Globus pallidus (tissue), 1 donor: ENCODE measurements around the gene SOX11.

Experiments
- DNase-seq: peaks from one replicate; pipeline ENCODE4 v3.0.0-alpha.2; 2015; ENCODE audit warnings: low spot score

SOX11 gene

DNA sequence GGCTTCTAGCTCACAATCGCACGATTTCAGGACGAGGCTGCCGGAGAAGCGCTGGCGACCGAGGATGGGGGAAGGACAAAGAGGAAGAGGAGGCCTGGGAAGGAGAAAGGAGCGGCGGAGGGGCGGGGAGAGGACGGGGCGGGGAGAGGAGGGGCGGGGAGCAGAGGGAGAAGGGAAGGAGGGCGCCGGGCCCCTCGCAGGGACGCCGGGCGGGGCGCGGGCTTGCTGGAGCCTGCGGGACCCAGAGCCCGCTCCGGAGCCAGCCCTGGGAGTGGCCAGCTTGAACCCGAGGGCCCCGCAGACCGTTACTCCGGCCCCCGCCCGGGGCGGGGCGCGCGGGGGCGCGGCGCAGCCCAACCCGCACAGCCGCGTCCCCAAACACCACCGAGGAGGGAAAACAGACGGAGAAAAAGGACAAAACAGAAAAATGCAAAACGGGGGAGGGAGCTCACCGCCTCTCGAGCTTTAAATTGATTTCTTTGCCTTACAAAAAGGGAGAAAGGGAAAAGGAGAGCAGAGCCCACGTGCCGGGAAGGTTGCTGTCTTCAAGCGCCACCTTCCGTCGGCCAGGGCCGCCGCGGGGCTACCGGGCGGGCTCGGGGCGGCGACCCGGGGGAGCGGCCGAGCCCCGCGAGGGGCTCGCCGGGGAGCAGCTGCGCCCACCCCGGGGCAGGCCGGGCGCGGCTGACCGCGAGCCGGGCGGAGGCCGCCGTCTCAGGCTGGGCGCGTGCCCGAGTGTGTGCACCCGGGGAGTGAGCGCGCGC lies 781 bp upstream of the SOX11 start:
- DNase-seq, result no peak

DNA sequence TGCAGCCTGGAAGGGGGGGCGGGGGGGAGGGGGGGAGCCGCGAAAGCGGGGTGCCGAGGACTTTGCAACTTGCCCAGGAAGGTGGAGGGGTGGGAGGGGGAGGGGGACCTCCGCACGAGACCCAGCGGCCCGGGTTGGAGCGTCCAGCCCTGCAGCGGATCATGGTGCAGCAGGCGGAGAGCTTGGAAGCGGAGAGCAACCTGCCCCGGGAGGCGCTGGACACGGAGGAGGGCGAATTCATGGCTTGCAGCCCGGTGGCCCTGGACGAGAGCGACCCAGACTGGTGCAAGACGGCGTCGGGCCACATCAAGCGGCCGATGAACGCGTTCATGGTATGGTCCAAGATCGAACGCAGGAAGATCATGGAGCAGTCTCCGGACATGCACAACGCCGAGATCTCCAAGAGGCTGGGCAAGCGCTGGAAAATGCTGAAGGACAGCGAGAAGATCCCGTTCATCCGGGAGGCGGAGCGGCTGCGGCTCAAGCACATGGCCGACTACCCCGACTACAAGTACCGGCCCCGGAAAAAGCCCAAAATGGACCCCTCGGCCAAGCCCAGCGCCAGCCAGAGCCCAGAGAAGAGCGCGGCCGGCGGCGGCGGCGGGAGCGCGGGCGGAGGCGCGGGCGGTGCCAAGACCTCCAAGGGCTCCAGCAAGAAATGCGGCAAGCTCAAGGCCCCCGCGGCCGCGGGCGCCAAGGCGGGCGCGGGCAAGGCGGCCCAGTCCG lies 540 bp downstream of the SOX11 start:
- no peak for DNase-seq

DNA sequence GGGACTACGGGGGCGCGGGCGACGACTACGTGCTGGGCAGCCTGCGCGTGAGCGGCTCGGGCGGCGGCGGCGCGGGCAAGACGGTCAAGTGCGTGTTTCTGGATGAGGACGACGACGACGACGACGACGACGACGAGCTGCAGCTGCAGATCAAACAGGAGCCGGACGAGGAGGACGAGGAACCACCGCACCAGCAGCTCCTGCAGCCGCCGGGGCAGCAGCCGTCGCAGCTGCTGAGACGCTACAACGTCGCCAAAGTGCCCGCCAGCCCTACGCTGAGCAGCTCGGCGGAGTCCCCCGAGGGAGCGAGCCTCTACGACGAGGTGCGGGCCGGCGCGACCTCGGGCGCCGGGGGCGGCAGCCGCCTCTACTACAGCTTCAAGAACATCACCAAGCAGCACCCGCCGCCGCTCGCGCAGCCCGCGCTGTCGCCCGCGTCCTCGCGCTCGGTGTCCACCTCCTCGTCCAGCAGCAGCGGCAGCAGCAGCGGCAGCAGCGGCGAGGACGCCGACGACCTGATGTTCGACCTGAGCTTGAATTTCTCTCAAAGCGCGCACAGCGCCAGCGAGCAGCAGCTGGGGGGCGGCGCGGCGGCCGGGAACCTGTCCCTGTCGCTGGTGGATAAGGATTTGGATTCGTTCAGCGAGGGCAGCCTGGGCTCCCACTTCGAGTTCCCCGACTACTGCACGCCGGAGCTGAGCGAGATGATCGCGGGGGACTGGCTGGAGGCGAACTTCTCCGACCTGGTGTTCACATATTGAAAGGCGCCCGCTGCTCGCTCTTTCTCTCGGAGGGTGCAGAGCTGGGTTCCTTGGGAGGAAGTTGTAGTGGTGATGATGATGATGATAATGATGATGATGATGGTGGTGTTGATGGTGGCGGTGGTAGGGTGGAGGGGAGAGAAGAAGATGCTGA lies 1.4 kb downstream of the SOX11 start:
- no peak for DNase-seq

DNA sequence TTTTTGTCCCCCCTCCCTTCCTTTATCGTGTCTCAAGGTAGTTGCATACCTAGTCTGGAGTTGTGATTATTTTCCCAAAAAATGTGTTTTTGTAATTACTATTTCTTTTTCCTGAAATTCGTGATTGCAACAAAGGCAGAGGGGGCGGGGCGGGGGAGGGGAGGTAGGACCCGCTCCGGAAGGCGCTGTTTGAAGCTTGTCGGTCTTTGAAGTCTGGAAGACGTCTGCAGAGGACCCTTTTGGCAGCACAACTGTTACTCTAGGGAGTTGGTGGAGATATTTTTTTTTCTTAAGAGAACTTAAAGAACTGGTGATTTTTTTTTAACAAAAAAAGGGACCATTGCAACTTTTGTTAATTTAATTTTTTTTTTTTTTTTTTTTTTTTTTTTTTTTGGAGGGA lies 2.1 kb downstream of the SOX11 start:
- DNase-seq, result no peak

DNA sequence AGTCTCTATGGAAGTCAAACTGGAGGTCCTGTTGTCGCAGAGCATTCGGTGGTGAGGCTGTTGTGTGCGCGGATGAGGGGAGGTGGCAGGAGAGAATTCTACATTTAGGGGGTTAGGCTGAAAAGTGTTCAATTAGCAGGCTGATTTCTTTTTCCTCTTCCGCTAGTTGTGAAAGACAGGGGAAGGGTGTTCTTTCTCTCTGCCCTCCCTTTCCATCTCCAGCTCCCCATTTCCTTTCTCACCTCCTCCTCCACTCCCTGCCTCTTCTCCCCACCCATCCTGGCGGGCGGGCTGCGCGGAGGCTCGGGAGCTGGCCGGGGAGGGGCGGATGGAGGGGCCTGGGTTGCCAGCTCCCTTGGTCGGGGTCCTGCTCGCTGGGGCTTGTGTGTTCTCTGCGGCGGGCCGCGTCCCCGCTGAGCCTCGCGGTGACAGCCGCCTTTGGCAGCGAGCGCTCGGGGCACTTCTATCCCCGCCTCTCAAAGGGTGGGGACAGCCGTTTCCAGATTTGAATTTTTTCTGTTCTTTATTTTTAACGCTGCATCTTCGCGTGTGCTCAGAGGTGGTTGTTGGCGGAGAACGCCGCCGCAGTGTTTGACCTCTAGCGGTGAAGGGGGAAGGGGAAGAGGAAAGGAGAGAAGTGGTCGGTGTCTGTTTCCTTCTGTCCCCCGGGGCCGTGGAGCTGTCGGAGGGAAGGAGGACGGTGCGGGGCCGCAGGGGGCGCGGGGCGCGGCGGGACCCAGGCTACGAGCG lies 3.6 kb downstream of the SOX11 start:
- no peak for DNase-seq

DNA sequence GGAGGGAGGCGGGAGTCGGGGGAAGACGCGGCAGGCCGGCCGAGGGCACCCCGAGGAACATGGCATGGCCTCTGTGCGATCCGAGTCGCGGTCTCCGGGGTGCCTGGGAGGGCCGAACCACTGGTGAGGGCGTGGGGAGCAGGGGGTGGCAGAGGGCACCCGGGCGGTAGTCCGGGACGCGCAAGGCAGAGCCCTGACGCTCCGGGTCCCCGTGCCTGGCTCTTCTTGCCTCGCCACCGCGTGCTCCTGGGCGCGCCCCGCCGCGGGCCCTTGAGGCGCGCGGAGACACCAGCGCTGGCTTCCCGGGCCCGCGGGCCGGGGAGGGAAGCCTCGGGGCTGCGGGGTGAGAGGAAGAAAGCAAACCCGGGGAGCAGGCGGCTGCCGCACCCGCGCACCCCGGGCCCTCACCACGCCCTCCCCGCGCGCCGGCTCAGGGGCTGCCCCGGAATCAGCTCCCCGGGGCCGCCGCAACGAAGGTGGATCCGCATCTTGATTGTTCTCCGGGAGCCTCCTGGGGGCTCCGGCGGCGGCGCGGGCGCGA lies 4.3 kb downstream of the SOX11 start:
- no peak for DNase-seq

DNA sequence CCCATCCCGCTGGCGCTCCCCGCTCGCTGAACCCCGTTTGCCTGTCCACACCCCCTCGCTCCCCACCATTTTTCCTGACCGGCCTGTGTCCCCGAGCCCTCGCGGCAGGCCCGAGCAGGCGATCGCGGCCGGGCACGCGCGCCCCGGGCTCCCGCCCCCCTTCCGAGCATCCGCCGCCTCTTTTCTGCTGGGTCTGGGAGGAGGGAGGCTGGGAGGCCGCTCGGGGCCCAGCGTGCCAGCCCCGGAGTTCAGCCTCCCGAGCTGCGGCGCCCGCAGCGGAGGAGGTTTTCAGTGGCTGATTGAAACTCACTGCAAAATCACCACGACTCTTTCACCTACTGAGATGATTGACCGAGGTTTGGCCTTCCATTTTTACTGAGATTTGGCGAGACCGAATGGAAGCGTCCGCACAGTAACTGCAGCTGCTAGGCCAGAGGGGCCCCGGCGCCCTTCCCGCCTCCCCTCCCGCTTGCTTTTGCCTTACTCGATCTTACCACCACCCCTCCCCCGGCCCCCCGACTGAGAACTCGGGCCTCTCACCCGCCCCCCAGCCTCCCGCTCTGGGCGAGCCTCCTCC lies 4.8 kb downstream of the SOX11 start:
- no peak for DNase-seq

DNA sequence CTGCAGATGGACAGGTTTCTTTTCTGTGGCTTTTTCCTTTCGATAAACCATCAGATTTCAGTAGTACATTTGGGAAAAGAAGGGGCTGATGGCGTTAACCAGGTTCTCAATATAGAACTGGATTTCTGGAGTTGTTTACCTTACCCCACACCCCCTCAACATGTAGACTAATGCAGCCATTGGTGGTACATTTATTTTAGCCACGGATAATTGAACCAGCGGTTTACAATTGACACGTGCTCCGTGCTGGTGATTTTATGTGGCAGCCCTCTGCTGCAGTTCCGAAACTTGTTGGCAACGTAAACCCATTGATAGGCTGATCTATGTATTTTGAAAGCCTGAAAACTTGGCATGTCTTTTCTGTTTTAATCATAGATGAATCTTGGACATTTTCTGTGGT lies 5.4 kb downstream of the SOX11 start:
- DNase-seq, result no peak

DNA sequence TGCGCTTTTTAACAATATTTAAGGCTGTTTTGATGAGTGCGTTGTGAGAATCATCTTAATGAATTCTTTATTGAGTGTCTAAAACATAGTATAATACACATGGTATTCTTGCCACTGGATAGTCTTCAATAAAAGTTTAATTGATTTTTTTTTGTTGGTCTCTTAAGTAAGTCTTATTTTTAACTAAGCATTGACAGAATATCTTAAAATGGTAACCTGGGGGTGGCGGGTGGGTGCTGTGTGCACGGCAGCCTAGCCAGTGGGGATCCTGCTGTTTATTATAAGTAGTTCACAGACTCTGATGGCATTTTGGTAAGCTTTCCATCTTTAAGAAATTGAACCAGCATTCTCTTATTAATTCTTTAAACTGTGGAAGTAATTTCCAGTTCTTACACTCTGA lies 6.0 kb downstream of the SOX11 start:
- DNase-seq, result no peak

DNA sequence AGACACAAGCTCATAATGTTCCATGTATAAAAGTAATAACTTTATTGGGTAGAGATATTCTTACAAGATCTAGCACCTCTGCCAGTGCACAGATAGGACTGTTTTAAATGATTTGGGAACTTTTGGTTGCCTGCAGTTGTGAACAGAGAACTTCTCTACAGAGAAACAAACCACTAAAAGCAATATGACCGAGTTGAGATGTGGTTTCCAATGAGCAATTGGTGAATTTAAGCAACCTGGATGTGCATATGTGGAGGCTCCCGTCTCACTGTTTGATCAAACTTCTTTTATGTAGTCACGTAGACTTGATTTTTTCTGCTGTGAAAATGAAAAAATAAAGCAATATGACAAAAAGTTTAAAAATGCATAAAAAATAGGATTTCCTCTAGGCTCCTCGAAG lies 7.8 kb downstream of the SOX11 start:
- no peak for DNase-seq

DNA sequence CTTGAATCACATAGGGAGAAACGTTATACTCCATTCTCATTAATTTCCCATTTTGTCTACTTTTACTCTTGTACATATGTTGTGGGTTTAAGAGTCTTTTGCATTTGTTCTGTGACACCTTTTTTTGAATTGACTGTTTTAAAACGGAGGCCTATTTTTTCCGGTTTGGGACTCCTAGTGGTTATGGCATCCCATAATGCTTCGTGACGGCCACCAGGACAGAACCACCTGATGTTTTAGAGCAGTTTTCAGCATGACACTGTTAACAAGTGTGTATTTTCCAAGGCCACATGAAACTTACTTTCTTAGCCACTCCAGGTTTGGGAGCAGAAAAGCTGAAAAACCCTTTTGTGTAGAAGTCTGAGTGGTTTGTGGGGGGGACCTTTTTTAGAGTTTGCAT lies 8.4 kb downstream of the SOX11 start:
- no peak for DNase-seq

DNA sequence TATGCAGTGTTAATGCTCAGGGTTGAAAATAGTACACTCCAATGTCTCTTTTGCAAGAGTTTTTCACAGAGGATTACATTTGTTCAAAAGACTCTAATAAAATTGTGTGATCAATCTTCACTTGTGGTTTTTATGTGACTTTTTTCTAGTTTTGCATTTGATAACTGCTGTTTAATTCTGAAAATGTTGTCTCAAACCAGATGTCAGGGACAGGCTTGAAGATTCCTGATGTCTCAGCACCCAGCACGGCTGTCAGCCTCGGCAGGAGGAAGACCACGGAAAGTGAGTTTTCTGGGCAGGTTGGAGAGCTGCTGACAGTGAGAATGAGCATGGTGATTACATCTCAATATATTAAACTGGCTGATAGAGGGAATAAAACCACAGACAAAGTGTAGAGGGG lies 9.1 kb downstream of the SOX11 start:
- no peak for DNase-seq

DNA sequence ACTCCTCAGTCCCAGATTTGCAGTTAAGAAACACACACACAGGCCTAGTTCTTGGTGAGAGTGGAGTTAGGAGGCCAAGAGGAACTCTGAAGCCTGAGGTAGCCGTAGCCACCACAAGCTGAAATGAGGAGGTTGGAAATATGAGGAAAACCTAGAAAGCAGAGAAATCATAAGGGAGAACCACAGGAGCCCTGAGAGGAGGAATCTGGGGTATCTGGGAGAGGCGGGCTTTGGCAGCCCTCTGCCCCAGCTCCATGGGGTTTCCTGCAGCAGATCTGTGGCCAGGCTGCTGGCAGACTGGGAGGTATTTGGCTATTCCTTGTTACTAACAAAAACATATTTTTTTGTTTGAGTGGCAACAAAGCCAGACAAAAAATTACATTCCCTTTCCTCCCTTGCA lies 11.0 kb downstream of the SOX11 start:
- DNase-seq, result no peak

DNA sequence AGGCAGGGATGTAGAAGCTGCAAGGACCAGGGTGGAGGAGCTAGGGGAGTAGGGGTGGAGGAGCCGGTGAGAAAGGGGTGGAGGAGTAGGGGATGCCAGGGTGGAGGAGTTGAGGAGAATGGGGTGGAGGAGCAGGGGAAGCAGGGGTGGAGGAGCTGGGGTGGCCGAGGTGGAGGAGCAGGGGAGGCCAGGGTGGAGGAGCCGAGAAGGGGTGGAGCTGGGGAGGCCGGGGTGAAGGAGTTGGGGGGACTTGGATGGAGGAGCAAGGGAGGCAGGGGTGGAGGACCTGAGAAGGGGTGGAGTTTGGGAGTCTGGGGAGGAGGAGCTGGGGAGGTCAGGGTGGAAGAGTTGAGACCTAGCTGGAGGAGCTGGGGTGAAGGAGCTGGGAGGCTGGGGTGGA lies 13.3 kb downstream of the SOX11 start:
- no peak for DNase-seq

DNA sequence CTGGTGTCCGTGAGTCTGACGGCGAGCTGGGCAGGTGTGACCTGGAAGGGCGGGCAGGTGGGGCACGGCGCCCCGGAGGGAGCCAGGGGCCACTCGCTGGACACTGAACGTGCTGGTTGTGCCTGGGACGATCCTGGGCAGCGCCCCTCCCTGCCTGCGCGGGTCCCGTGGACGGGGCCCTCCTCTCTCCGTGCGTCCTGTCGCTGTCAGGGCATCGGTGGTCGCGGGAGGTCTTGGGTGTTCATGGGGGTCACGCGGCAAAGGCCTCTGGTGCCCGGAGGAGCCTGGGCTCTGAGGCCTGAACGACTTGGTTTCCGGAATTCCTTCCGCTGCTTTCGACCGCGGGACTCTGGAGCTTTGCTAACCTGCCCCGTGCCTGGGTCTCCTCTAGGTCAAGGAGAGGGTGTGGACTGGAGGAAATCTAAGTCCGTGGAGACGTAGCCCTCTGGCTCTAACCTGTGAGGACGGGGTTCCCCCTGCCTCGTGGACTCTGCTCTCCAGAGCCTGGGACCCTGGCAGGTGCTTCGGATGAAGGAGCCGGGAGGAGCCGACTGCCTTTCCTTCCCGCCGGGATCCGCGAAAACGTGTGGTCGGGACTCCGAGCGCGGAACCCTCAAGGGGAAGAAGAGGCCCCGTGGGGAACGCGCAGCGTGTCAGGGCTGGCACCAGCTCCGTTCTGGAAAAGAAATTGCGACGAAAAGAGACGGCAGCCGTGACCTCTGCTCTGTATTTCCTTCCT lies 14.7 kb downstream of the SOX11 start:
- no peak for DNase-seq

DNA sequence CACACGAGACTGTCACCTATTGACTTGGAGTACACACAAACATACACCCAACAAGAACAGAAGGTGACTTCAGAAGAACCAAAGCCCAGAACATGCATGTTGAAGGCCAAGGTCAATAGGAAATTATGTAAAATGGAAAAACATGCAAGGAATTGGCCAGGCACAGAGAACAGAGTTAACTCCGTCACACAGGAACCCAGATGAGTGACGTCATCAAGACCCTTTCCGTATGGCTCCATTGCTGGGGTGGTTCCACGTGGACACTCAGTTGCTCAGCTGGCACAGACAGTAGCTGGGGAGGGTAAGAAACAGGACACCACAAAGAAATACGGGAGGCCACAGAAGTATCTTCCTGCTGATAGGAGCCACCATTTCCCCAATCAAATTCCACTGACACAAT lies 18.4 kb downstream of the SOX11 start:
- no peak for DNase-seq

DNA sequence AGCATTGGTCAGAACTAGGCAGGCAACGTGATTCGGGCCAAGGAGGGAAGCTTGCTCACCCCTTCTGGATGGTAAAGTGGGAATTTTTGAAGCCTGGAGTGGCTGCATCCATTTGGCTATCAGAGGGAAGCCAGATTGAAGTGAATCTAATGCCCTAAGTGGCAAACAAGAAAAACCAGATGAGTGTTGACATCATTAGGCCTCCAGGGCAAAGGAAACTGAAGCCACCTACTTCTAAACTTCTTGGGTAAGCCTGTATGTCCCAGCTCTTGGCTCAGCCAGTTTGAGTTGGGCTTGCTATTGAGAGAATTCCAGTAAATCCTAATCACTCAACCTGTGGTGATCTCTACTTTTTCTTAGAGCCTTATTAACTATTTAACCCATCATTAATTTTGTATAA lies 20.9 kb downstream of the SOX11 start:
- DNase-seq, result no peak

DNA sequence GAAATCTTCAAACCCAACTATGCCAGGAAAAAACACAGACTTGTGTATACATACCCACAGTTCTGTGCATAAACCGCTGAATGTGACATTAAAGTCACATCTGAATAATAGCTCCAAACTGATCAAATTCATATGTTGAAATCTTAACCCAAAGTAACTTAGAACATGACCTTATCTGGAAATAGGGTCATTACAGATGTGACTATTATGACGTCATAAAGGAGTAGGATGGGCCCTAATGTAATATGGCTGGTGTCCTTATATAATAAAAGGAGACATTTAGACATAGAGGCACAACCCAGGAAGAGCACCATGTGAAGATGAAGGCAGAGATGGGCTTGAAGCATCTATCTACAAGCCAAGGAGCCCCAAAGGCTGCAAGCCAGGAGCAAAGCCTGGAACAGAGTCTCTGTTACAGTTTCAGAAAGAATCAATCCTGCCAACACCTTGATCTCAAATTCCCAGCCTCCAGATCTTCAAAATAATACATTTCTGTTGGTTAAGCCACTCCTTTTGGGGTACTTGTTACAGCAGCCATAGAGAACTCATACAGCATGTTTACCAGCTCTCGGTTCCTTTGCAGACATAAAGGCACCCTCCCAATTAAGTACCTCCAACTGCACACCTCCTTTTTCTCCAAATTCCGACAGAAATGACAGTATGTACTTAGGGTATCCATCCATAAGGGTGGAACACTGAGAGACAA lies 27.6 kb downstream of the SOX11 start:
- no peak for DNase-seq

DNA sequence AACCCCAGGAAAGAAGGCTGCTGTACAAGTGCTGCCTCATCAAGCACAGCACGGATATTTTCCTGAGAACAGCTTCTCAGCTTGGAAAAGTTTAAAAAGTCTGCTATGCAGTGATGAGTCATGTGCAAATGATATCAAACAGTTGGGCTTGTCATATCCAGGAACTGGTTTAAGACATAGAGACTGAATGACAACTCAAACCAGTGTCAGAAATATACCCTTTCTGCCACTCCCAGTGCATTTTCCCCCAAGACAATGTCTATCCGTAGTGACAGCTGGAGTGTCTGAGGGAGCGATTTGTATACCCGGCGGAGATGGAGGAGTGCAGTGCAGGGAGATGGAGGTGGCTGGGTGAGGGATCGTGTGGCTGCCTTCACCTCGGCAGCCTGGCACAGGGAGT lies 28.2 kb downstream of the SOX11 start:
- DNase-seq, result no peak

DNA sequence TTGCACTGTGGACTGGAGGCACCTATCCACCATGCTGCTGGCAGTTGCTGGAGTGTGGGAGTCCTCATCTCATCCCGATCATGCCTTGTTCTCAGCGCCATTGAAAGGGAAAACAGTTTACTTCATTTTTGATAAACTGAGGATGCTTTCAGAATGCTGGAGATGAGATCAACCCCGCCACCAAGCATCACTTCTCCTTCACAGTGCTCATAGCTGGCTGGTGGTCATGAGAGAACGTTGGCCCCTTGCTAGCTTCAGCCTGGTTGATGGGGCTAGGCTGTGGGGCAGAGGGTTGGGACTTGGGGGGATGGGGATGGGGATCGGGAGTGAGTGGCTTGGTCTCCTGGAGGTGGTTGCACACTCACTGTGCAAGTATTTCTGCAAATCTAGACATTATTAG lies 30.1 kb downstream of the SOX11 start:
- no peak for DNase-seq
